Non-pigmented ciliary epithelial cell (primary cell): Measurements from ENCODE around the gene SETSIP.
"Not testable (repeated sequence)": the region's sequence is repeated elsewhere in the genome, so short reads cannot be mapped to it uniquely, and the experiment has no call there.

Experiments
- DNase-seq: peaks from one replicate; pipeline ENCODE4 v3.0.0-alpha.2; 2010; ENCODE audit warnings: low read depth

Gene SETSIP

GRCh38 chr1:92051948-92052347 lies 23.3 kb downstream of the SETSIP start:
- no peak for DNase-seq

- DNase-seq = no peak
Measured at GRCh38 chr1:92045766-92046495, 29.3 kb downstream of the SETSIP start.

GRCh38 chr1:92043621-92044020 lies 31.6 kb downstream of the SETSIP start:
- no peak for DNase-seq

GRCh38 chr1:92040971-92041370 lies 34.2 kb downstream of the SETSIP start:
- DNase-seq = no peak

- no peak for DNase-seq
Measured at GRCh38 chr1:92038695-92039346, 36.4 kb downstream of the SETSIP start.

GRCh38 chr1:92037400-92037799 lies 37.8 kb downstream of the SETSIP start:
- DNase-seq = no peak

GRCh38 chr1:92031281-92032110 lies 43.7 kb downstream of the SETSIP start:
- no peak for DNase-seq

GRCh38 chr1:92030656-92031107 lies 44.5 kb downstream of the SETSIP start:
- peak; percentile 19 for DNase-seq

- DNase-seq = no peak
Measured at GRCh38 chr1:92029241-92029922, 45.8 kb downstream of the SETSIP start.

GRCh38 chr1:92026806-92027205 lies 48.4 kb downstream of the SETSIP start:
- DNase-seq = no peak

GRCh38 chr1:92026042-92026441 lies 49.2 kb downstream of the SETSIP start:
- not testable (repeated sequence) for DNase-seq
